HUES64 (cell line): Measurements from ENCODE around the gene AMOTL2.

Experiments
- H3K27ac ChIP-seq: 2 replicates; pipeline ENCODE4 v1.7.0; 2013; ENCODE audit warnings: low read depth, low read length, inconsistent platforms
- H3K27me3 ChIP-seq: 2 replicates; pipeline ENCODE4 v1.6.1; 2013; ENCODE audit warnings: mild to moderate bottlenecking, low read length; ENCODE audit not compliant: insufficient read depth
- H3K36me3 ChIP-seq: 2 replicates; pipeline ENCODE4 v1.6.1; 2013; ENCODE audit warnings: mild to moderate bottlenecking, low read length; ENCODE audit not compliant: insufficient read depth
- H3K4me1 ChIP-seq: 2 replicates; pipeline ENCODE4 v1.6.1; 2013; ENCODE audit warnings: mild to moderate bottlenecking, low read length, moderate library complexity; ENCODE audit not compliant: insufficient read depth
- H3K4me3 ChIP-seq: 2 replicates; pipeline ENCODE4 v1.5.1; 2013; ENCODE audit warnings: mild to moderate bottlenecking, low read length, moderate library complexity
- H3K9ac ChIP-seq: 2 replicates; pipeline ENCODE4 v1.6.1; 2013; ENCODE audit warnings: mild to moderate bottlenecking, low read depth, low read length
- H3K9me3 ChIP-seq: 2 replicates; pipeline ENCODE4 v1.6.1; 2013; ENCODE audit warnings: low read depth, low read length; ENCODE audit not compliant: insufficient read depth
- WGBS: fragments of 150-250, 120-280 bp; methylation state at CpG from one replicate; pipeline ENCODE4 v1.1.7; 2013; ENCODE audit warnings: missing lambda C conversion rate; 5-methylcytosine and 5-hydroxymethylcytosine counted together

The AMOTL2 gene

DNA sequence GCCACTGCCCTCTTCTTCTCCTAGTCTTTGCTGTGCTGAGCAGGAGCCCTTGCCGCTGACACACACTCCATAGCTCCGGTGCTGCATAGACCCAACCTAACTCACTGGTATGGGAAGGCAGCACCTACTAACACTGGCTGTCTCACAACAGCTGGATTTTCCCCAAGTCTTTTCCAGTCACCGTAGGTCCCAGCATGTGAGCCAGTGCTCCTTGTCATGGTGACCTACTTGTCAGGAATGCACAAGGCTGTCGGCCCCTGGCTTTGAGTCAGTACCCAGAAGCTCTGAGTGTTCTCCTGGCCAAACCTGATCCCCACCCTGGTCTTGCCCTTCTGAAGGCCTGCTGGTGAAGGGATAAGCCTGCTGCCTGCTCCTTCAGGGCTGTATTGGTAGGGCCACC, 25.7 kb downstream of the AMOTL2 start:
- WGBS = 88% methylated on average over 4 of the region's 4 CpGs
- H3K27ac ChIP-seq = no peak overlapping the region
- H3K4me1 ChIP-seq = peaks cover 11% of the 10 kb centered on the region
- no peak overlapping the region for H3K4me3 ChIP-seq
- H3K9ac ChIP-seq = no peak overlapping the region
- H3K27me3 ChIP-seq = no peaks in the 10 kb centered on the region
- no peaks in the 10 kb centered on the region for H3K9me3 ChIP-seq
- no peaks in the 10 kb centered on the region for H3K36me3 ChIP-seq

DNA sequence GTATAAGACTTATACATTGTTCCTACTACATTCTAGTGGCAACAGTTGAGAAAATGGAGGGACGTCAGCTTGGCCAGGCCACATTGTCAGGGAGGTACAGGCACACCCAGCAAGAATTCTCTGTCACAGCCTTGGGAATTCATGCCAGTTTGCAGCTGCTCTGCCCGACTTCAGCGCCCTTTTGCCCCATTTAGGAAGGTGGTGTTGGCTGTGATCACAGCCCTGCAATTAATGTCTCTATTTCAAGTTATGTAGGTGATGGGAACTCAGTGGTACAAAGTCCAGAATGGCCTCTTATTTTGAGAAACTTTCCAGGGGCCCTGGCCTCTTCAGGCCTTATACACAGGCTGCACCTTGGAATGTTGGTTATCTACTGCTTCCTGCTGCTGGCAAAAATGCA, 26.7 kb downstream of the AMOTL2 start:
- WGBS = 89% methylated on average over 3 of the region's 3 CpGs
- Histone ChIP-seq H3K27ac (no peak overlapping the region), H3K4me1 (peaks cover 11% of the 10 kb centered on the region), H3K27me3 (no peaks in the 10 kb centered on the region), H3K9me3 (no peaks in the 10 kb centered on the region), H3K36me3 (no peaks in the 10 kb centered on the region), H3K9ac (no peak overlapping the region), H3K4me3 (no peak overlapping the region)

DNA sequence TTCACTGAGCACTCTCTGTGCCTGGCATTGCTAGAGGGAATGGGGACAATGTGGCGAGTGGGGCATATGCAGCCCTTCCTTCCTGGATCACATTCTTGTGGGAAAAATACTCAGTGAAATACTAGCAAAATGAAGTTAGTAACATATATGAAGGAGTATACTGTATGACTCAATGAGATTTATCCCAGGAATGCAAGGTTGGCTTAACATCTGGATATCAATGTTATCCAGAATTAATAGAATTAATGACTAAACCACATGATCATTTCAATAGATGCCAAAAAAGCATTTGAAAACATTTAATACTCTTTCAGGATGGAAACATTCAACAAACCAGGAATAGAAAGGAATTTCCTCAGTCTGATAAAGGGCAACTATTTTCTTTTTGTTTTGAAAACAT, 27.5 kb downstream of the AMOTL2 start:
- Histone ChIP-seq H3K9ac (no peak overlapping the region), H3K4me3 (no peak overlapping the region), H3K27me3 (no peaks in the 10 kb centered on the region), H3K36me3 (no peaks in the 10 kb centered on the region), H3K27ac (no peak overlapping the region), H3K9me3 (no peaks in the 10 kb centered on the region), H3K4me1 (peaks cover 10% of the 10 kb centered on the region)
- WGBS = 44% methylated on average over 1 of the region's 1 CpG

DNA sequence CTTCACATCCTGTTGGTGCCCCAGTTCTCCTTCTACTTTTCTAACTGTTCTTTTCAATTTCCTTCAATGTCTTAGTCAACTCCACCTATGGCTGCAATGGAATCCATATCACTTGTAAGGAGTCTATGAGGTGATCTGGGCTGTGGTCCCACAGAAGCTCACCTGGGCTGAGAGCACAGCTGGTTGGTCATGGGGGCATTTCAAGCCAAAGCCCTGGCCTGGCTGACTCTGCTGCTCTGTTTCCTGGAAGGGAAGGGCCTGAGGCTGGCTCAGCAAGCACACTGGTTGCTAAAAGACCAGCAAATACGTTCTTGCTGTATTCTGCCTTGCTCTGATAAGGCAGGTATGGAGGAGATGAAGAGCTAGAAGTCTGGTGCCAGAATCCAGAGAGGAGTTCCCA, 29.0 kb downstream of the AMOTL2 start:
- no peak overlapping the region for H3K27ac ChIP-seq
- no peaks in the 10 kb centered on the region; the same call in 1 of the 2 replicates for H3K27me3 ChIP-seq
- H3K4me1 ChIP-seq = no peaks in the 10 kb centered on the region
- H3K9me3 ChIP-seq = no peaks in the 10 kb centered on the region
- H3K9ac ChIP-seq = no peak overlapping the region
- H3K4me3 ChIP-seq = no peak overlapping the region
- H3K36me3 ChIP-seq = no peaks in the 10 kb centered on the region
- WGBS = 88% methylated on average over 1 of the region's 1 CpG

DNA sequence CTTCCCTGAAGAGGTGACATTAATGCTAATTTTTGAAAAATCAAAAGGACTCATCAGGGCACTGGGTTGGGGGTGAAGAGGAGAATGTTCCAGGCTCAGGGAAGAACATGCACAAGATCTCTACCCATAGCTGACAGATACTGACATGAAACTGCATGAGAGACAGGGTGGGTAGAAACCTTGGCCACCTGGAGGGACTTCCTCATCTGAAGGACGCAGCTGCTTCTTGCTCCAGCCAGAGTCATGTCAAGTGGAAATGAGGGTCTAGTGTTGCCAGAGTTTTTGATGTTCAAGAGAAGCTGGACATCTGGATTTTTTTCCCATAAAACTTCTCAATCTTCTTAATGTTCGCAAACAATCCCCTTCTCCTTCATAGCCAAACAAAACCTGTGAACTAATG, 29.7 kb downstream of the AMOTL2 start:
- no peaks in the 10 kb centered on the region for H3K36me3 ChIP-seq
- no peak overlapping the region for H3K27ac ChIP-seq
- H3K4me1 ChIP-seq = no peaks in the 10 kb centered on the region
- H3K9me3 ChIP-seq = no peaks in the 10 kb centered on the region
- no peak overlapping the region for H3K4me3 ChIP-seq
- H3K9ac ChIP-seq = no peak overlapping the region
- H3K27me3 ChIP-seq = no peaks in the 10 kb centered on the region; the same call in 1 of the 2 replicates
- WGBS = 92% methylated on average over 2 of the region's 2 CpGs

DNA sequence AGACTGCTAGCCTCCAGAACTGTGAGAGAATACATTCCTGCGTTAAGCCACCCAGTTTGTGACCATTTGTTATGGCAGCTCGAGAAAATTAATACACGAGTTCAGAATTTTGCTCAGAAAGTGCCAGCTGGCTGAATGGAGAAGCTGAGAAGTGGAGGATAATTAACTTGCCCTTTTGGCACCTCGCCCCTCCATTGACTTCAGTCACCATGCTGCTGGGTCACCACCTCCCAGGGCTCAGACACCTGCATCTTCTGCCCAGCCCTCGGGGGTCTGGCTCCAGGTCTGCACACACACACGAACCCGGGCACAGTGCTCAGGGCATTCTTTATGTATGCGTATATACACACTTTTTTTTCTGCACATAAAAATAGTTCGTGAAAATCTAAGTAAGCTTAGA, 32.0 kb downstream of the AMOTL2 start:
- Histone ChIP-seq H3K27ac (no peak overlapping the region), H3K36me3 (no peaks in the 10 kb centered on the region), H3K4me3 (no peak overlapping the region), H3K9ac (no peak overlapping the region), H3K27me3 (no peaks in the 10 kb centered on the region; the same call in 1 of the 2 replicates), H3K4me1 (no peaks in the 10 kb centered on the region), H3K9me3 (no peaks in the 10 kb centered on the region)
- WGBS = 97% methylated on average over 9 of the region's 9 CpGs

DNA sequence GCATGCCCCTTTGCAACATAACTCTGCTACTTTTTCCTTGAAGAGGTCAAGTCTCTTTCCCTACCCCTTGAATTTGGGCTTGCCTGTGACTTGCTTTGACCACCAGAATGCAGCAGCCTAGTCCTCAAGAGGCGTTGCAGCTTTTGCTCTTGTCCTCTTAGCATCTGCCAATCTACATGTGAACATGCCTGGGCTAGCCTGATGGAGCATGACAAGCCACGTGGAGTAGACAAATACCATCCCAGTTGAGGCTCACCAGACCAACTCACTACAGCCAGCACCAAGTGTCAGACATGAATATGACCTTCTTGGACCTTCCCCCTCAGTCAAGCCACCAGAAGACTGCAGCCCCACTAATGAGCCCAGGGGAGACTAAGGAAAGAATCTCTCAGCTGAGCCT, 32.9 kb downstream of the AMOTL2 start:
- no peak overlapping the region for H3K4me3 ChIP-seq
- H3K9ac ChIP-seq = no peak overlapping the region
- H3K27me3 ChIP-seq = no peaks in the 10 kb centered on the region; the same call in 1 of the 2 replicates
- 89% methylated on average over 2 of the region's 2 CpGs for WGBS
- no peaks in the 10 kb centered on the region for H3K9me3 ChIP-seq
- no peaks in the 10 kb centered on the region for H3K36me3 ChIP-seq
- no peak overlapping the region for H3K27ac ChIP-seq
- no peaks in the 10 kb centered on the region for H3K4me1 ChIP-seq

DNA sequence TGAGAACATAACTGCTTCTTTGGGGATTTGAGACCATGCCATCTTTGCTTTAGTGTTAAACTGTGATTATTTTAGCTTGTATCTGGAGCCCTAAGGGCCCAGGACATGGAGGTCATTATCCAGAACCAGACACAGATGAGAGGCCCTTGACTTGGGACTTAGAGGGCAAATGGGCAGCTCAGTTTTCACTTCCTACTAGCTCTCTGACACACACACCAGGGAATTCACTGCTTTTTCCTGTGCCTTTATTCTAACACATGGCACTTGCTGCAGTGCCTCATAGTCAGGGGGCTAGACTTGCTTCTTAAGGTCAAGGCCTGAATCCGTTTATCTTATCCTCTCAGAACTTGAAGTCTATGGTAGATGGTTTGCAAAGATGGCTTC, 33.3 kb downstream of the AMOTL2 start:
- Histone ChIP-seq H3K27me3 (no peaks in the 10 kb centered on the region; the same call in 1 of the 2 replicates), H3K4me3 (no peak overlapping the region), H3K27ac (no peak overlapping the region), H3K9ac (no peak overlapping the region), H3K4me1 (no peaks in the 10 kb centered on the region), H3K9me3 (no peaks in the 10 kb centered on the region), H3K36me3 (no peaks in the 10 kb centered on the region)
- WGBS = 80% methylated on average over 1 of the region's 1 CpG

DNA sequence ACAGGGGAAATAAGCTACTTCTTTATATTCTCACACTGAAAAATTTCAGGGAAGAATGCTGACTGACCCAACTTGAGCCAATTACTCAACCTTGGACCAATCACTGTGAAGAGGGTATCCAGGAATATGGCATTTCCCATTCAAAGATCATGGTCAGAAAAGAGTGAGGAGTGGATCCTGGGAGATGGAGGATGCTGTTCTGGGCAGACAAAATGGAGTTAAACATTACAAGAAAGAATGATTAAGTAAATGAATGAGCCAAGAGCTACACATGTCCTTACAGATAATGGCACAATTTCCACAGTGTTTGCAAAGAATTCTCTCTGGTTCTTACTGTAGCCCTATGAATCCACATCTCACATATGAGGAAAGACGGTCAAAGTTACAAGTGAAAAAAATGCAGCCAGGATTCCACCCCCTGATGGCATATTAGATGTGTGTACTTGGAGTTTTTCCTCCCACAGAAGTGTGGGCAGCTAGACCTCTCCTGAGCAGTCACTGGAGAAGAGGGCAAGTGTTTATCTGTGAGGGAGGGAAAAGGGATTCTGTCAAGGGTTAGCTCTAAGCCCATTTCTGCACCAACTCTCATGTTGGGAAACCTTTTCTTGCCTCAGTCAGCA, 33.8 kb downstream of the AMOTL2 start:
- H3K4me3 ChIP-seq = no peak overlapping the region
- H3K9me3 ChIP-seq = no peaks in the 10 kb centered on the region
- H3K4me1 ChIP-seq = no peaks in the 10 kb centered on the region
- H3K27ac ChIP-seq = no peak overlapping the region
- 92% methylated on average over 1 of the region's 1 CpG for WGBS
- no peak overlapping the region for H3K9ac ChIP-seq
- H3K27me3 ChIP-seq = no peaks in the 10 kb centered on the region; the same call in 1 of the 2 replicates
- no peaks in the 10 kb centered on the region for H3K36me3 ChIP-seq

DNA sequence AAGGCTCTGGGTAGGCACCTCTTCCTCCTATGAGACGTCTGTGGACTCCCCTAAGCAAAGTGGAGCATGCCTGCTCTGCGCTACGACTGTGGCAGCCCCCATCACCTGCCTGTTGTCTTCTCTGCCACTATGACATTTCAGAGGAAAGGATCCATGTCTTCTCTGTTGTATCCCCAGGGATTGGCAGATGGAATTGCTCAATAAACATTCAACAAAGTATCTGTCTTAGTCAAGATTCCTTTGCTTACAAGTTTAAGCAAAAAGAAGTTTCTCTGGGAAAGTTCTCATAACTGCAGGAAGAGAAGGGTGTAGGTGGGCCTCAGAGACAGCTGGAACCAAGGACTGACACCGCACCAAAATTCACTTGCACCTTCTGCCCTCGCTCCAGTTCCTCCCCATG, 34.3 kb downstream of the AMOTL2 start:
- H3K4me1 ChIP-seq = 0 out of 2 replicates have a peak, but pooled peaks cover 3% of the 10 kb centered on the region
- no peaks in the 10 kb centered on the region; the same call in 1 of the 2 replicates for H3K27me3 ChIP-seq
- H3K27ac ChIP-seq = no peak overlapping the region
- no peak overlapping the region for H3K4me3 ChIP-seq
- no peaks in the 10 kb centered on the region for H3K36me3 ChIP-seq
- H3K9ac ChIP-seq = no peak overlapping the region
- 89% methylated on average over 5 of the region's 5 CpGs for WGBS
- H3K9me3 ChIP-seq = no peaks in the 10 kb centered on the region

DNA sequence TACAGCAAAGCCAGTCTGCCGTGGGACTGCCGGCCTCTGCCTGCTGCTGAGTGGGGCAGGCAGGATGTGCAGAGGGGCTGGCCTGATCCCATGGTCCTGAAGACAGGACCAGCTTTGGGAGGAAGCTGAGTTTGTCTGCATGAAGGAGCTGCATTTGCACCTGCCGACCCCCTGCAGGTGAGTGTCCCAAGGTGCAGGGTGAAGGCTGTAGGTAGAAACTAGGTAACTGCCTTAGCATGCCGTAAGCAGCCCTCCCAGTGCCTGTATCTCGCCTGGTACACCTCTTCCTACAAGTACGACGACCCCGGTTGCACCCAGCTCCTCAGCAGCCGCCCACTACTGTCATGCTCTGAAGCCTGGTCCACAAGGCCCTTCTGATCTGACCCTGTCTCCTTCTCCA, 34.9 kb downstream of the AMOTL2 start:
- Histone ChIP-seq H3K4me1 (peaks cover 8% of the 10 kb centered on the region; the same call in 1 of the 2 replicates), H3K9me3 (no peaks in the 10 kb centered on the region), H3K9ac (no peak overlapping the region), H3K36me3 (no peaks in the 10 kb centered on the region), H3K27ac (no peak overlapping the region), H3K4me3 (no peak overlapping the region), H3K27me3 (no peaks in the 10 kb centered on the region; the same call in 1 of the 2 replicates)
- 94% methylated on average over 9 of the region's 9 CpGs for WGBS
